Measurements from ENCODE around the gene MAGEA9. TPM values are rescaled to one million over a fixed set of nuclear protein-coding genes. Genes with fewer than 3 reads are reported as not detected.
"Not testable (repeated sequence)": the region's sequence is repeated elsewhere in the genome, so short reads cannot be mapped to it uniquely, and the experiment has no call there.

MAGEA9 gene
- not detected in 2 replicates for total RNA-seq (2014; rRNA removed; shearing (Covaris generic))

- not testable (repeated sequence) for DNase-seq (ENCODE audit: low read depth)
Measured at GRCh38 chrX:149781727-149782126, at the start of gene MAGEA9. MAGEA9 (plus strand) TSS chrX:149781930; CDS start chrX:149786211, 4,281 bp downstream.

GRCh38 chrX:149742269-149742668 is 39.5 kb upstream of the MAGEA9 start:
- not testable (repeated sequence) for DNase-seq (ENCODE audit: low read depth)

GRCh38 chrX:149746390-149747007 is 35.2 kb upstream of the MAGEA9 start:
- not testable (repeated sequence) for DNase-seq (ENCODE audit: low read depth)

GRCh38 chrX:149757206-149758067 is 24.3 kb upstream of the MAGEA9 start:
- DNase-seq (ENCODE audit: low read depth): no peak

GRCh38 chrX:149758068-149758714 is 23.5 kb upstream of the MAGEA9 start:
- DNase-seq (ENCODE audit: low read depth): no peak

- not testable (repeated sequence) for DNase-seq (ENCODE audit: low read depth)
Measured at GRCh38 chrX:149758715-149759078, 23.0 kb upstream of the MAGEA9 start.

- DNase-seq (ENCODE audit: low read depth): no peak
Measured at GRCh38 chrX:149759824-149760223, 21.9 kb upstream of the MAGEA9 start.

GRCh38 chrX:149760965-149761364 is 20.8 kb upstream of the MAGEA9 start:
- no peak for DNase-seq (ENCODE audit: low read depth)

GRCh38 chrX:149761858-149762674 is 19.7 kb upstream of the MAGEA9 start:
- DNase-seq (ENCODE audit: low read depth): not testable (repeated sequence)

GRCh38 chrX:149762696-149763614 is 18.8 kb upstream of the MAGEA9 start:
- DNase-seq (ENCODE audit: low read depth): no peak

GRCh38 chrX:149770344-149770743 is 11.4 kb upstream of the MAGEA9 start:
- DNase-seq (ENCODE audit: low read depth): not testable (repeated sequence)

GRCh38 chrX:149773026-149773425 is 8.7 kb upstream of the MAGEA9 start:
- not testable (repeated sequence) for DNase-seq (ENCODE audit: low read depth)

GRCh38 chrX:149773768-149774167 is 8.0 kb upstream of the MAGEA9 start, which contains the start of gene HSFX1:
HSFX1 (plus strand) TSS chrX:149774068; CDS start chrX:149774682, 614 bp downstream.
- DNase-seq (ENCODE audit: low read depth): not testable (repeated sequence)

GRCh38 chrX:149777999-149778398 is 3.7 kb upstream of the MAGEA9 start:
- not testable (repeated sequence) for DNase-seq (ENCODE audit: low read depth)

GRCh38 chrX:149795531-149795930 is 13.8 kb downstream of the MAGEA9 start:
- not testable (repeated sequence) for DNase-seq (ENCODE audit: low read depth)

GRCh38 chrX:149799095-149799714 is 17.5 kb downstream of the MAGEA9 start:
- DNase-seq (ENCODE audit: low read depth): no peak

GRCh38 chrX:149799938-149800337 is 18.2 kb downstream of the MAGEA9 start:
- no peak for DNase-seq (ENCODE audit: low read depth)

GRCh38 chrX:149803458-149804062 is 21.8 kb downstream of the MAGEA9 start:
- no peak for DNase-seq (ENCODE audit: low read depth)

- DNase-seq (ENCODE audit: low read depth): no peak
Measured at GRCh38 chrX:149804102-149804501, 22.4 kb downstream of the MAGEA9 start.

Data from Daoy (cell line).